ENCODE measurements around the gene ABCC12. TPM values are rescaled to one million over a fixed set of nuclear protein-coding genes. Genes with fewer than 3 reads are reported as not detected.
"Not testable (repeated sequence)": the region's sequence is repeated elsewhere in the genome, so short reads cannot be mapped to it uniquely, and the experiment has no call there.

ABCC12 gene
- total RNA-seq, 1 experiment from 2014 or later, result not detected

DNA sequence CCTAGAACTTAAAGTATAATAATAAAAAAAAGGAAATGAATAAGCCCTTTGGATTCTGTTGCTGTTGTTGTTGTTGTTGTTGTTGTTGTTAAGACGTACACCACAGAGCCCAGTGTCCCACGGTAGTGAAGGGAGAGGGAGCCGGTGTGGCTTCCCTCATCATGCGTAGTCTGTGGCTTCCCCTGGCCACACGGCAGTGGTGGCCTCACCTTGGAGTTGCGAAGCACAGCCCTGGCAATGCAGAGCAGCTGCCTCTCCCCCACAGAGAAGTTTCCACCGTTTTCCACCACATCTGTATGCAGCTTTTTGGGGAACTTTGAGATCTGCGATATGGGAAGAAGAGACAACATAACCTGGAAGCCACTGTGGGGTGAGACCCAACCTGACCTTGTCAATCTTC, 14.1 kb upstream of the ABCC12 start:
- in situ Hi-C loops (cut with HindIII; ENCODE audit: low pct_unique_long_range_greater_than_20kb, low sequenced_read_pairs), result no loop called here
- DNase-seq (ENCODE audit: low read depth), result no peak

DNA sequence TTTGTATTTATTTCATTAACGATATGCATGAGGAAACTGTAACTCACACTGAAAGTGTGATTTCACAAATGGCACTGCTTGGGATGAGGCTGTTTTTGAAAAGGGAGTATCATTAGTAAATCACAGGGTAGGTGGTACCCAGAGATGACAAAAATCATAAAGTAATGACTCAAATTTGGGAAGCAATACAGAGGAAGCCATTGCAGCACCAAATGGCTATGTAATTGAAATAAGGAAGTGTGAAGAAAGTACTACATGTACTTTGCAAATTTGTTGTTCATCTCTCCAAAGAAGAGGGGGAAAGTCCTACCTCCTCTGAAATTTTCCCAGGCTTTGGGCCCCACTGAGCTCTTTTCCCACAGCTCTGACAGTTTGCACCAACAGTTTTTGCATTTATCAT, 12.3 kb upstream of the ABCC12 start:
- DNase-seq (ENCODE audit: low read depth), result no peak
- in situ Hi-C loops (cut with HindIII; ENCODE audit: low pct_unique_long_range_greater_than_20kb, low sequenced_read_pairs), result no loop called here

- DNase-seq (ENCODE audit: low read depth); in situ Hi-C loops (cut with HindIII; ENCODE audit: low pct_unique_long_range_greater_than_20kb, low sequenced_read_pairs): not testable (repeated sequence)
Observed at GRCh38 chr16:48166617-48167016, 10.8 kb upstream of the ABCC12 start.

DNA sequence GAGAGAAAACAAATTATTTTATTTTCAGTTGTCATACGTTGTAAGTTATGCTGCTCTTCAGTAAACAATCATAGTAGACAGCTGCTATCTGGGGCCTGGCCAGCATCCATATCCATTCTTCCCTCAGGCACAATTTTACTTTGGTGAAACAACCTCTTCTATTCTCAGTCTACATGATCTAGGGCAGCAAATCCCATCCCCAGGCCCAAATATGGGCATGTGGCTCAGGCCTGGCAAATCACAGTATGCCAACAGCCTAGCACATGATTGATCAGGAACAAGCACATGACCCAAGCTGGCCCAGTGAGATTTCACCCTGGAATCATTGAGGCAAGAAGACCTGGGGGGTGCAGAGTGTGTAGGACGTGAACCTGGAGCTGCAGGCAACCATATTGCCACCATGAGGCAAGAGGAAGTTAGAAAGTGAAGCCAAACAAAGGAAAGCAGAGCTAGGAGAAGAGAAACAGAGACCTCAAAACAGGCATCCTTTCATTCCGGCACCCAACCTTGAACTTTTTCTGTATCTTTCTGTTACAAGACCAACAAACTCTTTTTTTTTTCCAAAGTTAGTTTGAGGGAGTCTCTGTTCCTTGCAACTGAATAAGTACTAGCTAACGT, 10.3 kb upstream of the ABCC12 start:
- in situ Hi-C loops (cut with HindIII; ENCODE audit: low pct_unique_long_range_greater_than_20kb, low sequenced_read_pairs), result no loop called here
- DNase-seq (ENCODE audit: low read depth), result no peak

- in situ Hi-C loops (cut with HindIII; ENCODE audit: low pct_unique_long_range_greater_than_20kb, low sequenced_read_pairs), result no loop called here
- peak; percentile 38 for DNase-seq (ENCODE audit: low read depth)
Observed at GRCh38 chr16:48164907-48165715, 9.3 kb upstream of the ABCC12 start.

GRCh38 chr16:48162839-48163410, 7.1 kb upstream of the ABCC12 start:
- in situ Hi-C loops (cut with HindIII; ENCODE audit: low pct_unique_long_range_greater_than_20kb, low sequenced_read_pairs), result no loop called here
- no peak for DNase-seq (ENCODE audit: low read depth)

- in situ Hi-C loops (cut with HindIII; ENCODE audit: low pct_unique_long_range_greater_than_20kb, low sequenced_read_pairs), result no loop called here
Observed at GRCh38 chr16:48161906-48162305, 6.1 kb upstream of the ABCC12 start.

DNA sequence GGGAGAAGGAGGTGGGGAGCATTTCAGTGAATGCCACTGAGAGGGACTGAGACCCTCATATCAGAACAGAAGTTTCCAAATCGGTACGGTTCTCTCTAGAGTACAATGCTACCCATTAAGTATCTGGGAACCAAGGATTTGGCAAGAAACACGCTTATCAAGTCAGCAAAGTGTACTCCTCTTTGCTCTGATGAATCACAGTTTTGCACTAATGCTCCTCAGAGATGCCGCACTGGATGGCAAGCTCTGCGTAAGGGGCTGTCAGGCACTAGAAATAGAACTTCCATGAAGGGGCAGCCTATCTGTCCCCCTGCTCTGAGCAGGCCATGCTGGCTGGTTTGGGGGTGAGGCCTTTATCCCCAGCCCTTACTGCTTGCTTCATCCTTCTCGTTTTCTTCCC, 4.8 kb upstream of the ABCC12 start:
- in situ Hi-C loops (cut with HindIII; ENCODE audit: low pct_unique_long_range_greater_than_20kb, low sequenced_read_pairs), result no loop called here
- no peak for DNase-seq (ENCODE audit: low read depth)

More at GRCh38 chr16:48161906-48162305, 6.1 kb upstream of the ABCC12 start:
- no peak for DNase-seq (ENCODE audit: low read depth)

GRCh38 chr16:48158296-48158695, 2.5 kb upstream of the ABCC12 start:
- DNase-seq (ENCODE audit: low read depth), result peak; percentile 14
- in situ Hi-C loops (cut with HindIII; ENCODE audit: low pct_unique_long_range_greater_than_20kb, low sequenced_read_pairs), result no loop called here

- DNase-seq (ENCODE audit: low read depth), result no peak
- in situ Hi-C loops (cut with HindIII; ENCODE audit: low pct_unique_long_range_greater_than_20kb, low sequenced_read_pairs), result no loop called here
Observed at GRCh38 chr16:48157794-48158193, 2.0 kb upstream of the ABCC12 start.

- no peak for DNase-seq (ENCODE audit: low read depth)
- in situ Hi-C loops (cut with HindIII; ENCODE audit: low pct_unique_long_range_greater_than_20kb, low sequenced_read_pairs), result no loop called here
Observed at GRCh38 chr16:48157302-48157701, 1.5 kb upstream of the ABCC12 start.

- peak; percentile 41 for DNase-seq (ENCODE audit: low read depth)
- in situ Hi-C loops (cut with HindIII; ENCODE audit: low pct_unique_long_range_greater_than_20kb, low sequenced_read_pairs), result no loop called here
Observed at GRCh38 chr16:48156790-48157209, 1.0 kb upstream of the ABCC12 start.

- in situ Hi-C loops (cut with HindIII; ENCODE audit: low pct_unique_long_range_greater_than_20kb, low sequenced_read_pairs), result no loop called here
- no peak for DNase-seq (ENCODE audit: low read depth)
Observed at GRCh38 chr16:48153774-48154173, 2.0 kb downstream of the ABCC12 start.

DNA sequence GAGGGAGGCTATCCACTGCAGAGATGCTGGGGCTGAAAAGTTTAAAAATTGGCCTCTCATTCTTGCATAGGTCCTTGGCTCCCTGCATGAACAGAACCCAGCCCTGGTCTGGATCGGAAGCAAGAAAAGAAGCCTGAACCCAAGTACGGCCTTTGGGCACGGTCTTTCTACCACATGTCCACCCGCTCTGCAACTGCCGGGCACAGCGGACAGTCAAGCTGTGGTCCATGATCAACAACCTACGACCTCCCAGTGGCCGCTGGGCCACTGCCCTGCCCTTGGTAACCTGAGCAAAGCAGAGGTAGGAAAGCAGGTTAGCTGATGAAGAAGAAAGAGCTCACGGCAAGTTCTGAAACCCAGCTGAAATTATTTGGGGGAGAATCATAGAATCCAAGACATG, 3.6 kb downstream of the ABCC12 start:
- in situ Hi-C loops (cut with HindIII; ENCODE audit: low pct_unique_long_range_greater_than_20kb, low sequenced_read_pairs), result no loop called here
- DNase-seq (ENCODE audit: low read depth), result no peak

DNA sequence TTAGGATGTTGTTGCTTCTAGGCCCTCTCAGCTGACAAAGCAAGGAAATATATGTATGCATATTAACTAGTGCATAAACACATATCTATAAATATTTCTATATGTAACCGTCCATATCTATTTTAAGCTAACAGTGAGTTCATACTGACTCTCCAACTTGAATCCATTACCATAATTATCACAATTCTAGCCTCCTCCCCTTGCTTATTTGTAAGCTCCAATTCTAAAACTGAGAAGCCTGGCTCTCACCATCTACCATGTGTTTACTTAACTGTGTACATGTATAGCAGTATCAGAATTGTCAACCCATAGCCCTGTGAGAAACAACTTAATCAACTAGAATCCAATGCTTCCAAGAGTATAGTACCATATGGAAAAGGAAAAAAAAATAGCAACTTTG, 5.1 kb downstream of the ABCC12 start:
- in situ Hi-C loops (cut with HindIII; ENCODE audit: low pct_unique_long_range_greater_than_20kb, low sequenced_read_pairs), result no loop called here
- no peak for DNase-seq (ENCODE audit: low read depth)

- DNase-seq (ENCODE audit: low read depth), result no peak
- in situ Hi-C loops (cut with HindIII; ENCODE audit: low pct_unique_long_range_greater_than_20kb, low sequenced_read_pairs), result no loop called here
Observed at GRCh38 chr16:48146710-48147109, 9.1 kb downstream of the ABCC12 start.

DNA sequence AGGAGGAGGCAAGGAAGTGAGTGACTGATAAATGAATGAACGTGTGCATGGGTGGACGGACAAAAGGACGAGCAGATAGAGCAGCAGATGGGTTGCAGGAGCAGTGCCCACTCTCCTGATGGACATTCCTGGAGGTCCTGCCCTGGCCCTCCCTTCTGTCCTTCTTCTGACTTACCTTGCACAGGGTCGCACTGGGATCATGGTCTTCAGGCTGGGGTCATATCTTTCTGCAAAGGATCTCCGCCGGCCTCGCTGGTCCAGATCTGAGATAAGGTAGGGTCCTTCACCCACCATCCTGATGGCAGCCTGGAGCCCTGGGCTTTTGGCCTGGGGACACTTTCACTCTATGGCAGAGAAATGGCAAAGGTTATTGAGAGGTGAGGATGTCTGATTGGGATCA, 9.7 kb downstream of the ABCC12 start:
- no peak for DNase-seq (ENCODE audit: low read depth)
- in situ Hi-C loops (cut with HindIII; ENCODE audit: low pct_unique_long_range_greater_than_20kb, low sequenced_read_pairs), result no loop called here

DNA sequence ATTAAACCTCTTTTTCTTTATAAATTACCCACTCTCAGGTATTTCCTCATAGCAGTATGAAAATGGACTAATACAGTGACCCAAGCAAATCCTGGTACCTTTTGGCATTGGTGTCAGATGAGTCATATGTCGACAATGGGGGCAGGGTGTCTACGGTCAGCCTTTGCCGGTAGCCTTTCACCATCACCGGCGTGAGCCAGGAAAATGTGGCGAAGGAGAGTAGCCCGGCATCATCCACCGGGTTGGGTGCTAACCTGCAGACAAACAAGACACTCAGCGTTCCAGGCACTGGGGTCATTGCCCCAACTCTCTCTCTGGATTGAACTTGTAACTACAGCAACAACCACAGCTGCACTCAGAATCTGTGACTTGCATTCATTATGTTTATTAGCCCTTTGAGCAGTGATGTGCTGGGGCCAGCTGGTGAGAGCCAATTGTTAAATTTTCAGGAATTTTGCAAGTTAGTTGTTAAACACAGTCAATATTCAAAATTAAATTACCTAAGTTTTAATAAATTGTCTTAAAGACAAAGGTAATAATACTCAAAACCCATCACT, 11.9 kb downstream of the ABCC12 start:
- no peak for DNase-seq (ENCODE audit: low read depth)
- in situ Hi-C loops (cut with HindIII; ENCODE audit: low pct_unique_long_range_greater_than_20kb, low sequenced_read_pairs), result no loop called here

DNA sequence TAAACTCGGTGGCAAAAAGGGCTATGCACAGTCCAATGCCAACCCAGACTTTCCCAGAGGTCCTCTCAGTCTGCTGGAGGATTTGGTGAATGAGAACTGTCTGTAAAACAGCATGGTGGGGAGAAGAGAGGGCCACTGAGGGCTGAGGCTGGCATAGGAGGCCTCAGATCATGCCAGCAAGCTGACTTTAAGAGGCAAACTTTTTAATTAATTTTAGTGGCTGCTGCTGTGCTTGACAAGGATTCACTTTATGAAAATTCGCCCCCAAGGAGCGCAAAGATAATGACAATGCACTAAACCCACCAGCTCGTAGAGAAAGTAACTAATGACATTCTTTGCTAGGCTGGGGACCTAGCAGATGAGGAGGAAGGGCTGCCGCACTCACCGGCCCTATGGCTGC, 15.0 kb downstream of the ABCC12 start:
- in situ Hi-C loops (cut with HindIII; ENCODE audit: low pct_unique_long_range_greater_than_20kb, low sequenced_read_pairs), result no loop called here
- DNase-seq (ENCODE audit: low read depth), result no peak
